Measurements from ENCODE around the gene UVRAG.

Gene UVRAG

GRCh38 chr11:76005756-76006155, 190.7 kb downstream of the UVRAG start (continued):
- no peak for TF ChIP-seq ZNF692 (tag by site-specific recombination; IDR thresholded peaks at IDR 0.05)
- no peak for TF ChIP-seq ZNF169 (tag by site-specific recombination; IDR thresholded peaks at IDR 0.05)

DNA sequence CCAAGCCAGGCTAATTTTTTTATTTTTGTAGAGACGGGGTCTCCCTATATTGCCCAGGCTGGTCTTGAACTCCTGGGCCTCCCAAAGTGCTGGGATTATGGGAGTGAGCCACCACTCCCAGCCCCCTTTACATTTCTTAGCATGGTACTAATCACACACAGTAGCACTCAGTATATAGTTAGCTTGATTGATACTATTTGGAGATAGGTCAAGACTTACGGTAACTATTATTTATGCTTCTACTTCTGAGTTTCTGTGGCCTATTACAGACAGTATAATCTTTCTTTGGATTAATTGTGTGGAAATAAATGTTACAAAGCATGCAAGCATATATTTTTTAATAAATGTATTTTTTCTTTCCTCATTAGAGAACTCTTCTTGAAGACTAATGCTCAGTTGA, 192.2 kb downstream of the UVRAG start:
- Histone ChIP-seq H3K9me3 (ENCODE audit: control insufficient read depth, insufficient read depth, low read depth, low read length) (no peaks in the 10 kb centered on the region), H3K4me3 (ENCODE audit: low read depth, low read length) (no peak overlapping the region), H3K27ac (ENCODE audit: extremely low read depth, low read depth, low read length) (no peak overlapping the region), H3K36me3 (ENCODE audit: control insufficient read depth in 2 of 2, insufficient read depth in 1 of 2, low read length in 2 of 2) (peaks cover 0 to 19% of the 10 kb centered on the region in 2 experiments; a peak in 1 of 3 replicates), H3K4me1 (ENCODE audit: control insufficient read depth, insufficient read depth, low read length) (no peaks in the 10 kb centered on the region)
- POLR2A ChIA-PET = interaction anchor here (0.6 kb wide), 2 partner anchors 373 to 641 kb away, joined by 3 to 4 read pairs; no protein-coding TSS in a partner anchor
- TF ChIP-seq ZNF560 (tag by site-specific recombination; IDR thresholded peaks at IDR 0.05; ENCODE audit: borderline replicate concordance) (no peak), ZNF548 (tag by site-specific recombination; IDR thresholded peaks at IDR 0.05) (no peak), PRDM10 (tag by site-specific recombination; IDR thresholded peaks at IDR 0.05) (no peak), PATZ1 (tag by site-specific recombination; IDR thresholded peaks at IDR 0.05) (no peak), GLIS1 (tag by site-specific recombination; IDR thresholded peaks at IDR 0.05) (no peak), ZFHX2 (tag by site-specific recombination; conservative IDR thresholded peaks at IDR 0.05) (no peak), ZNF623 (tag by site-specific recombination; IDR thresholded peaks at IDR 0.05) (no peak), ZNF19 (tag by site-specific recombination; IDR thresholded peaks at IDR 0.05; ENCODE audit: low read depth) (no peak), ZSCAN16 (tag by site-specific recombination; IDR thresholded peaks at IDR 0.05) (no peak), ZNF157 (tag by site-specific recombination; IDR thresholded peaks at IDR 0.05) (no peak), ZNF404 (tag by site-specific recombination; IDR thresholded peaks at IDR 0.05) (no peak), ZNF394 (tag by site-specific recombination; IDR thresholded peaks at IDR 0.05; ENCODE audit: borderline replicate concordance) (no peak), ZNF785 (tag by site-specific recombination; IDR thresholded peaks at IDR 0.05) (no peak), PRDM6 (tag by site-specific recombination; IDR thresholded peaks at IDR 0.05) (no peak), ZNF585B (tag by site-specific recombination; IDR thresholded peaks at IDR 0.05) (no peak), OSR2 (tag by site-specific recombination; IDR thresholded peaks at IDR 0.05) (no peak), ZNF362 (tag by site-specific recombination; IDR thresholded peaks at IDR 0.05) (no peak), ZNF76 (tag by site-specific recombination; IDR thresholded peaks at IDR 0.05; ENCODE audit: borderline replicate concordance, low read depth) (no peak), ZNF214 (tag by site-specific recombination; IDR thresholded peaks at IDR 0.05; ENCODE audit: borderline replicate concordance) (no peak)
- TF ChIP-seq, protein P1, sequence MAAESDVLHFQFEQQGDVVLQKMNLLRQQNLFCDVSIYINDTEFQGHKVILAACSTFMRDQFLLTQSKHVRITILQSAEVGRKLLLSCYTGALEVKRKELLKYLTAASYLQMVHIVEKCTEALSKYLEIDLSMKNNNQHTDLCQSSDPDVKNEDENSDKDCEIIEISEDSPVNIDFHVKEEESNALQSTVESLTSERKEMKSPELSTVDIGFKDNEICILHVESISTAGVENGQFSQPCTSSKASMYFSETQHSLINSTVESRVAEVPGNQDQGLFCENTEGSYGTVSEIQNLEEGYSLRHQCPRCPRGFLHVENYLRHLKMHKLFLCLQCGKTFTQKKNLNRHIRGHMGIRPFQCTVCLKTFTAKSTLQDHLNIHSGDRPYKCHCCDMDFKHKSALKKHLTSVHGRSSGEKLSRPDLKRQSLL (tag by site-specific recombination; IDR thresholded peaks at IDR 0.05) = no peak
- CTCF ChIA-PET = interaction anchor here (0.5 to 0.6 kb wide), 2 partner anchors 32 to 1428 kb away, joined by 3 to 4 read pairs; no protein-coding TSS in a partner anchor

All from HEK293 (cell line).